HG03025 (cell line): Measurements from ENCODE around the gene EMC6.

Experiments used
- ATAC-seq: cut with Tn5 transposase; IDR thresholded peaks from one replicate; pipeline ENCODE4 v1.9.1; 2021; ENCODE audit warnings: mild to moderate bottlenecking, moderate library complexity; ENCODE audit not compliant: unreplicated experiment, low FRiP score

Gene EMC6

GRCh38 chr17:3668279-3669084 lies at the start of gene EMC6, which contains the start of gene TAX1BP3:
TSS of gene EMC6 (plus strand) at chr17:3668812. CDS start at chr17:3669147, 335 bp downstream.
TSS of gene TAX1BP3 (minus strand) at chr17:3668578. CDS start at chr17:3668526, 52 bp downstream.
- ATAC-seq: peak; percentile 72

GRCh38 chr17:3621146-3621720 lies 47.4 kb upstream of the EMC6 start:
- ATAC-seq: no peak

GRCh38 chr17:3622977-3623594 lies 45.5 kb upstream of the EMC6 start:
- no peak for ATAC-seq

- no peak for ATAC-seq
These were observed 41.5 kb upstream of the EMC6 start for GRCh38 chr17:3626831-3627768.

- no peak for ATAC-seq
These were observed 40.8 kb upstream of the EMC6 start for GRCh38 chr17:3627769-3628167.

GRCh38 chr17:3630781-3631180 lies 37.8 kb upstream of the EMC6 start:
- no peak for ATAC-seq

- ATAC-seq: no peak
These were observed 36.3 kb upstream of the EMC6 start for GRCh38 chr17:3632287-3632686.

- ATAC-seq: no peak
These were observed 33.0 kb upstream of the EMC6 start for GRCh38 chr17:3635474-3636153.

GRCh38 chr17:3636154-3636907 lies 32.3 kb upstream of the EMC6 start, which contains the start of the genes CTNS and SHPK:
TSS of gene CTNS (plus strand) at chr17:3636760. CDS start at chr17:3640207, 3,447 bp downstream.
TSS of gene SHPK (minus strand) at chr17:3636250. CDS start at chr17:3636219, 31 bp downstream.
- peak; percentile 89 for ATAC-seq

GRCh38 chr17:3636908-3637373 lies 31.7 kb upstream of the EMC6 start:
- peak; percentile 15 for ATAC-seq

- ATAC-seq: no peak
These were observed 28.5 kb upstream of the EMC6 start for GRCh38 chr17:3639981-3640596.

GRCh38 chr17:3641014-3641413 lies 27.6 kb upstream of the EMC6 start:
- ATAC-seq: no peak

- no peak for ATAC-seq
These were observed 26.7 kb upstream of the EMC6 start for GRCh38 chr17:3641717-3642486.

GRCh38 chr17:3643889-3644349 lies 24.7 kb upstream of the EMC6 start:
- no peak for ATAC-seq

- ATAC-seq: no peak
These were observed 23.3 kb upstream of the EMC6 start for GRCh38 chr17:3645310-3645709.

GRCh38 chr17:3647251-3647650 lies 21.4 kb upstream of the EMC6 start:
- ATAC-seq: no peak

GRCh38 chr17:3647769-3648555 lies 20.6 kb upstream of the EMC6 start:
- ATAC-seq: no peak
